ENCODE measurements around the gene PIP. TPM values are rescaled to one million over a fixed set of nuclear protein-coding genes. Genes with fewer than 3 reads are reported as not detected.

Gene PIP, protein sequence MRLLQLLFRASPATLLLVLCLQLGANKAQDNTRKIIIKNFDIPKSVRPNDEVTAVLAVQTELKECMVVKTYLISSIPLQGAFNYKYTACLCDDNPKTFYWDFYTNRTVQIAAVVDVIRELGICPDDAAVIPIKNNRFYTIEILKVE
- total RNA-seq: not detected in 2 replicates

DNA sequence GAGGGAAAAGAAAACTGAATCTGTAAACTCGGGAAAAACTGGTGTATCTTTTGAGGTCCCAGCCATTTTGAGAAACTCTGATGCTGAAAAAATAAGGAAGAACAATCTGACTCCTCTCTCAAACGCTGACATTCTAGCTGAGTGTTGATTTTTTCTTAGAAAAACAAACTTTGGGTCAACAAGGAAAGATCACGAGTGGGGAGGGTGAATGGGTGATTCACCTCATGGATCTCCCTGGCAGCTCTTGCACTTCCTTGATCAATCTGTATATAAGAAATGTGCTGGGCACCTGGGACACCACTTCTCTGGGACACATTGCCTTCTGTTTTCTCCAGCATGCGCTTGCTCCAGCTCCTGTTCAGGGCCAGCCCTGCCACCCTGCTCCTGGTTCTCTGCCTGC, at the start of gene PIP:
Gene PIP, plus strand, starts transcription at position 297 of the 400 bp plus-strand sequence. Its CDS starts 40 bp downstream, at position 337.

DNA sequence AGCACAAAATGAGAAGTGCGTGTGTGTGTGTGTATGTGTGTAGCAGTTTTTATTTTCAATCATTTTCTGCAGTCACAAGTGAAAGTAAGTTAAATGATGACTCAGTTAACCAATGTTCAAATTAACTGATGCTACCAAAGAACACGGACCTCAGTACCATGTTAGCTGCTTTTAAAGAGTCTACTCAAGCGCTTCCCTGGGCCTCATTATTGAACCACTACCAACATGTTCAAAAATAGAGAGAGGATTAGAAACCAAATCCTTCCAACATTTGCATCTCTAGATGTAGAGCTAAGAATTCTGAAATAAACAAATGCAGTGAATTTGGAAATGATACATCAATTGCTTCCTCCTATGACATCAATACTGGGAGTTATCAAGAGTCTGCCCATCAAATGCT, 51.1 kb downstream of the PIP start, which contains the start of gene TAS2R39:
Gene TAS2R39, plus strand, starts transcription at position 396 of the 400 bp plus-strand sequence. Its CDS starts 0 bp downstream, at position 396.

Other genes with a start within 250 kb of the PIP start
- not detected in 2 replicates for gene TRPV6, start 246.3 kb upstream of the PIP start, total RNA-seq
- gene TRPV5, start 198.3 kb upstream of the PIP start, total RNA-seq: not detected in 2 replicates
- gene LLCFC1, start 192.6 kb upstream of the PIP start, total RNA-seq: not detected in 2 replicates
- gene KEL, start 169.7 kb upstream of the PIP start, total RNA-seq: under 0.01 TPM in 1 of 2 replicates, not detected in the other
- gene OR9A2, start 104.9 kb upstream of the PIP start, total RNA-seq: not detected in 2 replicates
- gene OR6V1, start 79.7 kb upstream of the PIP start, total RNA-seq: not detected in 2 replicates
- gene TAS2R39, start 51.3 kb downstream of the PIP start, total RNA-seq: not detected in 2 replicates
- not detected in 2 replicates for gene TAS2R40, start 90.0 kb downstream of the PIP start, total RNA-seq
- 146 and 153 TPM in 2 replicates for gene GSTK1, start 131.4 kb downstream of the PIP start, total RNA-seq
- 0.17 and 0.45 TPM in 2 replicates for gene TMEM139, start 152.9 kb downstream of the PIP start, total RNA-seq
- 12.6 and 12.9 TPM in 2 replicates for gene CASP2, start 156.3 kb downstream of the PIP start, total RNA-seq
- gene CLCN1, start 184.0 kb downstream of the PIP start, total RNA-seq: under 0.01 TPM in 1 of 2 replicates, not detected in the other
- gene FAM131B, start 230.6 kb downstream of the PIP start, total RNA-seq: 0.84 and 1.0 TPM in 2 replicates
- 177 and 183 TPM in 2 replicates for gene ZYX, start 249.3 kb downstream of the PIP start, total RNA-seq